Right renal pelvis (tissue), 4 donors: Measurements from ENCODE around the gene GDF7. TPM values are rescaled to one million over a fixed set of nuclear protein-coding genes. Genes with fewer than 3 reads are reported as not detected.

Source experiments
- DNase-seq, 4 donors: peaks; one replicate each; pipeline ENCODE4 v3.0.0-alpha.2; 2013; ENCODE audit warnings: low read depth in 4 of 4, low spot score in 3 of 4, missing footprints in 1 of 4
- polyA plus RNA-seq, 4 donors: library from polyadenylated mRNA; unstranded; fragments of 120-200 nt; gene quantifications; one replicate each; pipeline ENCODE4 v1.2.1, GENCODE V29; 2013; ENCODE audit not compliant: insufficient read length in 4 of 4

Gene GDF7
- 1 to 10 TPM; 3.5 to 5.1 (median 3.6) TPM for polyA plus RNA-seq

DNA sequence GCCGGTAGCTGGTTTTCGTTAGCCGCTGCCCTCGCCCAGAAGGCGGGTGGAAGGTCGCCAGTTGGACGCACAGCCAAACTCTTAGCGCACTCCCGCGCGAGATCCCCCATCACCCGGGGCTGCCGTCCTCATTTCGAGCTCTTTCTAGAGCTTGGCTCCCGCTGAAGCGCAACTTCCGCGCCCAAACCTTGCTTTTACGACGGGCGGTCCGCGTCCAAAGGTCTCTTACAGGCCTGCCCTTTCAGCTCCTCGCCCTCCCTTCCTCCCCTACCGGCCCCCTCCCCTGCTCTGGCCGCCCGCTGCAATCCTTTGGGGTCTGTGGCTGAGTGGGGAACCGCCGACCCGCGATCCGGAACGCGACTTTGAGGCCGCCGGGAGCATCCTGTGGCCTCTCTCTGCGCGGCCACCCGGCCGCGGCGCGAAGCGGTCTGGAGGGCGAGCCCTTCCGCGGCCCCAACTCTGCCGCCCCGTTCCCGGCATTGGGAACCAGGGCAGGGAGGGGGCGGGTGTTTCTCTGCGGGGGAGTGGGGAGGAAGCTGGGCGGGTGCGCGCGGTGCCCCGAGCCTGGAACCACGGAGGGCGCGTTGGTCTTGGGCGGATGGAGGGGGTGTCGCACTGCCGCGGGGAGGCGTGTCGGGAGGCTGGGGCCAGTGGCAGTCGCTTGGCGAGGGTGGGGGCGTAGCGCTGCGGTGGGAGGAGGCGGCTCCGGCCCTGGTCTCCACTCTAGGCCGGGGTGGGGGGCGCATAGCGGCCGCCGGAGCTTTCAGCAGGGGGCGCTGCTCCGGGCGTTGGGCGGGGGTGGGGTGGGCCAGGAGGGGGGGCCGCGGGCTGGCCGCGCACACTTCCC lies at the start of gene GDF7:
TSS of gene GDF7 (plus strand) at position 841 of the 847 bp plus-strand sequence. CDS start 96 bp downstream, outside the sequence.
- no peak for DNase-seq

DNA sequence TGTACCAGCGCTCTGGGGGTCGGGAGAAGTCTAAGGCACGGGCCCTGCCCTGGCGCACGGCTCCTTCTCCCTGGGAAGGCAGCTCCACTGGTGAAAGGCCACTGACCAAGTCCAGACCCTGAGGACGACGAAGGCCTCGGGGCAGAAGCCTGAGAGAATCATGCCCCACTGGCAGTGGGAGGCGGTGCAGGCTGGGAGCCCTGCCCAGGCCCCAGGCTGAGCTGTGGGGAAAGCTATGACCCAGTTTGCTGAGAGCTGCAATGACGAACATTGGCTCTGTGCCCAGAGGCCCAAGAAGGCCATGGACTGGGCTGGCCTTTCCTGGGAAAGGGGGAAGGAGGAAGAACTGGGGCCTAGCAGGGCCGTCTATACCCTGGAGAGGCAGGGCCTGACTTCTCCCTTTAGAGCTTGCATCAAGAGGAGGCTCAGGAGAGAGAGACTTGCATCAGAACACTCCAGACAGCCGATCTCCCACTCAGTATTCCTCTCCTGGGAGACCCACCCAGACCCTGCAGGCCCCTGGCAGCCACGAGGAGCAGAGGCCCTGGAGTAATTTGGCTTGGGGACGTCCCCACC lies 49.0 kb upstream of the GDF7 start:
- peak; percentile 63 to 81 (median 72) for DNase-seq

DNA sequence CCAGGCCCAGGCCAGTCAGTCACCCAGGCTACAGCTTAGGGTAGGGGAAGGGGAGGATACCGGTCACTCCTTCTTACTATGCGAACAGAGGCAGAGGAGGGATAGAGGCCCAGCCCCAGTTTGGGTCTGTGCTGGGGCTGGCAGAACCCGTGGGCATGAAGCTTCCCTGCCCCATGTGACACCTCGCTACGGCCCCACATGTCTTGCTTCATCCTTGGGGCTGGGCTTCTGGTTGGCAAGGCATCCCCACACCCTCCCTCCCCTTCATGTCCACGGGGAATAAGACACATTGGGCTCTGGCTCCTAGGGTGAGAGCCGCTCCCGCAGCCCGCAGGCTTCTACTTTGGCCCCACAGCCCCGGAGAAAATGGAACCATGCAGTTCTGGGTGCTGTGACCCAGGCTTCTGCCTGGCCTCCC lies 48.5 kb upstream of the GDF7 start:
- DNase-seq, result no peak

DNA sequence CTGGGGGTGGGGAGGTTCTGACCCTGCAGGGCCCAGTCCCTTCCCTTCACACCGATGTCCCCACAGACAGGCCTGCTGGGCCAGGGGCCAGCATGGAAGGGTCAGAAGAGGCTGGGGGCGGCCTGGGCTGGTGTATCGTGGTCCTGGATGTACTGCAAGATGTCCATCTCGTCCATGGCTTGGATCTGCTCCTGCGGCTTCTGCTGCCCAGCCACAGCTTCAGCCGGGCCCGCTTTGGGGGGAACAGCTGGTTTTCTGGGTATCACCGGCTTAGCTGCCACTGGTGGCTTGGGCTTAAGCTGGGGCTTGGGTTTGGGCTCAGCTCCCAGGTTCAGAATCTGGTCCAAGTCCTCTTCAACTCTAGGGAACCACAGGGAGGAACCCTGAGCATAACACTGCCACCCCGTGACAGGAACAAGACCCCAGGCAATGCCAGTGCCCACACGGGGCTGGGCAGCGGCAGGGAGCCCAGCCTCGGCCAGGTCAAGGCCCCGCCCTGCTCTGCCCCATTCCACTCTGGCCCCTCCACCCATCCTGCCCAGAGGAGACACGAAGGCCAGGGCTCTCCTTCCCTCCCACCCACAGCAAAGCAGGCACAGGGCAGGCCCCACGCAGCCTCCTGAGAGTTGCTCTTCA lies 47.9 kb upstream of the GDF7 start:
- no peak for DNase-seq

DNA sequence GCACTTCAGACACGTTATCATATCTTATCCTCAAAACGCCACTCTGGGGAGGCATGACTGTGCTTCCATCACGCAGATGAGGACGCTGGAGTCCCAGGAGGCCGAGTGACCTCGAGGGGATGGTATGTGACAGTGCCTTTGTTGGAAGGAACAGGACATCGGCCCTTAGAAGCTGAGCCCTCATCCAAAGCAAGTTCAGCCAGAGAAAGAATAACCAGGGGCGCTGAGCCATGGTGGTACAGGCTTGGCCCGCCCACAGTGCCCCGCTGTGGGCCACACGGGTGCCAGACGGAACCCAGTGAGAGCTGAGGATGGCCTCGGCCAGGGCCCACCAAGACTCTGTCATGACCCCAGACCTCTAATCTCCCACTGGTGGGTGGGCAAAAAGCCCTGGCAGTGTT lies 47.3 kb upstream of the GDF7 start:
- no peak for DNase-seq

DNA sequence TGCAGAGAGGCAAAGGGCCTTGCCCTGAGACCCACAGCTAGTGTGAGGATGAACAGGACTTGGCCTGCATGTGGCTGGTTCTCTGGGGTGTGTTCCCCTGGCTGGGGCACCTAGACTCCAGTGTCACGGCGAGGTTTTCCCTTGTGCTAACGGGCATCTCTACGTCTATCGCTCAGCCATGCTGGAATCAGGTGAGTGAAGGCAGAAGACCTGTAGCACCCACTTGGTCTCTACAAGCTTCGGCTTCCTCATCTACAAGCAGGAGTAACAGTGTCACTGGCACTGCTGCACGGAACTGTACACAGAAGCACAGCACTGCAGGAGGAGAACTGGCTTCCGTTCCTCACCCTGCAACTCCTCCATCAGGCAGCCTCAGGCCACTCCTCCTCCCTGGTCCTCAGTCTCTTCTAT lies 46.7 kb upstream of the GDF7 start:
- no peak for DNase-seq

DNA sequence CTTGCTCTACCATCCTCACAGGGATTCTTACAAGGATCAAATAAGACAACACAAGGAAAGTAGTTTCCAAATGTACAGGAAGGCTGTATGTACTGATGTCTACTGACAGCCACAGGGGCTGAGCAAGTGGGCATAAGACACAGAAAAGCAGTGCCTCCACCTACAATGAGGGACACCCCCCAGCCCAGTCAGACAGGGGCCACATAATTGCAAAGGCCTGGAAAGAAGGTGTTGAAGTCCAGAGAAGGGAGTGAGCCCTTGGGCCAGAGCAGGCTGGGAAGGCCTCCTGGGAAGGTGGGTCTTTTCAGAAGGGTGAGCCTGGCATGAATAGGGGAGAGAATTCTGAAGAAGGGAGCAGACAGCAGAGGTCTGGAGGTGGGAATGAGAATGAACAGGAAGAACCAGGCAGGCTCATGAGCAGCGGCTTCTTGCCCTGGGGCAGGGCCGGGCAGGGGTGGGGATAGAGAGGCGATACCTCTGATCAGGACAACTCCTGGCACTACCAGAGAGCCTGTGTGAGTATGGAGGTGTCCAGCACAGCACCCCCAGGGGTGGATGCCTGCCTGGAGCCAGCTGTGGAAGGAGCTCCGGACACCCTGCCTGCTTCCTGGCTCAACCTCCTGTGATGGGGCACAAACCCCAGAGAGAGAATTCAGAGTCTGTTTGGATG lies 46.1 kb upstream of the GDF7 start:
- no peak for DNase-seq

DNA sequence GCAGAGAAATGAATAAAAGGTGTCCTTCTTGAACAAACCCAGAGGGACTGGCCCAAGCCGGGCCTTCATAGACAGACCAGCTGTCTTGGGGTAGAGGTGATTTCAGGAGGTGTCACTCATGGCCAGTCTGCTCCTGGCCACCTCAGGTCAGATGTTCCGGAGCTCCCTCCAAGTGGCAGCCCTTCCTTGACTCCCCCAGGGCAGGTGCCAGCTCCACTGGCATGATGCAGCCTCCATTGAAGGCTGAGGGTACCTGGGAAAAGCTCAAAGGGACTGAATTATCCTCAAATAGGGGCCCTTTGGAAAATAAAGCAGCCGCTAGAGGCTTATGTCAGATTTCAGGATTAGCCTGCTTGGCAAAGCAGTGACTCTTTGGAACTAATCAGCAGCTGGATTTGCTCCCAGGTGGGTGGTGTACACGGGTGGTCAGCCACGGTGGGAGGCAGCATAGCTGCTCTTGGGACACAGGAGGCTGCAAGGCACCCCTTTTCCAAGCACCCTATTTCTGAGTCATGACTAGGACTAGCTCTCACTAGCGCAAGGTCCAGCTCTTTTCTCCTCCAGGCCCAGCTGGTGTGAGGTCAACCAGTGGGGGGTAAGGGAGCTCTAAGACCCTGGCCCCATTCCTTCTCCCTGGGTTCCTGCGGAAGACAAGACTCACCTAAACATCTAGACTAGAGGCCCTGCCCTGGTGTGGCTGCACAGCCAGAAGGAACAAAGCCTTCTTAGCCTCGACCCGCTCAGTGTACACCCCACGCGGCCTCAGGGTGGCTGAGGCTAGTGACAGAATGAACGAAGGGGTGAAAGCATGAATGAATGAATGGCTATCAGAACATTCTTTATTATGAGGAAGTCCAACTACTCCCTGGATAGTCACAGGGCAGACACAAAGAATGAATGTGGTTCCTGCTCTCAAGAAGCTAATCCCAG lies 45.3 kb upstream of the GDF7 start:
- no peak for DNase-seq

DNA sequence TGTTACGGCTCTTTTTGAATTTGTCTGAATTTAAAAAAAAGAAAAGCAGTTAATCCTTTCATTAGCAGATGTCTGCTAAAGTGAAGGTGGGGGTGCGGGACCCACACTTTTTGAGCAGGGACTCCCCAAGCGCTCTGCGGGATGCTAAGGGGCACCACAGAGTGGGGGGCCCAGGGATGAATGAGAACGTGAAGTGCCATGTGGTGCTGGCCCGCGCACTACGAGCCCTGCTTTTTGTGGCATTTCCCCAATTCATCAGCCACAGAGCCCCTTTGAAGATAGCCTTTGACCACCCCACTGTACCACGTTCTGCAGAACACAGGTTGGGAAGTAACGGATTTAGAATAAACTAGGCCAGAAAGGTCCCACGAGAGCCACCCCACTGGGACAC lies 44.7 kb upstream of the GDF7 start:
- DNase-seq, result no peak

DNA sequence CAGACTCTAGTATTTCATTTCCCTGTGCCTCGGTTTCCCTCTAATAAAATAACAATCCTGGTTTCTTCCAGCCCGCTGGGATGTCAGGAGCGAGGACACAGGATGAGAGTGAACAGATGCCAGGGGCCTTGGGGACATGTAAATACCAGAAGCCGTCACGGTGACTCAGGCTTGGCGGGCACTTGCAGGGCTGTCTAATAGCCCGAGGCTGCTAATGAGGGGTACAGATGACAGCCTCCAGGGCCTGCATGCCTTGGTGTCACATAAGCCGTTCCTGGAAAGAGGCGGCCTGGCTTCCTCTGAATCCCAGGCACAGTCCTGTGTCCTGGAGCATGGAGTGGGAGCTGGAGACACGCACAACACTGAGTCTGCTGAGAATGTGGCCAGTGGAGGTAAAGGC lies 44.2 kb upstream of the GDF7 start:
- DNase-seq, result no peak

DNA sequence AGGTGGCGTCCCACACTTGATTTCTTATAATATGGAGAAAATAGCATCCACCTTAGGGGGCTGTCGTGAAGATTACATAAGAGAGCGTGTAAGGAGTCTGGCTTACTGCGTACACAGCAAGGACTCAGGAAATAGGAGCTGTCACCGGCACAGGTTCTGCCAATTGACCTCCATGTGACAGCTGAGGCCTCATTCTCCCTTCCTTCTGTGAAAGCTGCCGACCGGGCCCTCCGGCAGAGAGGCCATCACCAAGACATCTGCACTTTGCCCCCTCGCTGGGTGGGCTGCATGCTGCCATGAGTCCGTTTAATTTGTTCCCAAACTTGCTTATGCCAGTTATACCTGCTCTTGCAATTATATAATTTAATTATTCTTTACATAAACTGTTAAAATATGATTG lies 43.7 kb upstream of the GDF7 start:
- no peak for DNase-seq

DNA sequence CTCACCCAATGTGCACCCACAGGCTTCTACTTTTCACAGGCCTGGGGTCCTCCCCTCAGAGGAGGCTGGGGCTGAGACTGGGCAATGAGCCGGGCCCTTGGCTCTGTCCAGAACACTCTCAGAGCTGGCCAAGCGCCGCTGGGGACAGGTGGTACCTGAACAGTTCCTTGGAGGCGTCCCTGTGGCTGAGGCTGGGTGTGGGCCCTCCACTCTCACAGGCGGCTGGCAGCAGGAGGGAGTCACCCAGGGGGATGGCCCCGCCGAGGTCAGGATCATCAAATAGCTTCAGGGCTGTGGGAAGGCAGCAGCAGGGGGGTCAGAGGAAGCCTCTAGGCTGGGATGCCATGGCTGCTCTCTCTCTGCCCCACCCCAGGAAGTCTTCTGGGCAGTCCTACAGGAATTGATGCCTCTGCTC lies 43.2 kb upstream of the GDF7 start:
- DNase-seq, result no peak

DNA sequence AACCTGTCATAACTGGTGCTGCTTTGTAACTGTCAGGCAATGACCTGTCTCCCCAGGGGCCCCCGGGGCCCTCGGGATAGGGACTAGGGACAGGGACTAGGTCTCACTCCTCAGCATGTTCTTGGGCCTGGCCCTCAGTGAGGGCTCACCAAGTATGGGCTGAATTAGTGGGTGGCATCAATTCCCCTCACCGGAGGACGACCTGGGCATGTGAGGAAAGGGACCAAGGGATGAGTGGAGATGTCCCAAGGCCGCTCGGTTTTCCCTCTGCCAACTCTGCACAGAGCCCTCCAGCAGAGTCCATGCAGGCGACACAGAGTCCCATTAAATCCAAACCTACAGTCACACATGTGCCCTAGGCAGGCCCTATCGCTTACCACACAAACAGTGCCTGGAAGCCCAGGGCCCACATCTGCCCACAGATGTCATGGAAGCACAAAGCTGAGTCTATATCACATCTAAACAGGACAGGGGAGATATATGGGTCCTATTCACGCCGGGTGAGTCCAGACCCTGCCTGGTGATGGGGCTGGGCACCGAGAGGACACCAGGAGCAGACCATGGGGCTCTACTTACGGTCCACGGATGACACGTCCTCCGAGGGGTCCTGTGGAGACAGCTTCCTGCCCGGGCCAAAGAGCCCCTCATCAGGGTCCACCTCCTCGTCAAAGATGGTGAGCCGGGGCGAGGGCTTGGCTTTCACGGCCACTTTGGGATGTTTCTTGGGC lies 42.6 kb upstream of the GDF7 start:
- no peak for DNase-seq

DNA sequence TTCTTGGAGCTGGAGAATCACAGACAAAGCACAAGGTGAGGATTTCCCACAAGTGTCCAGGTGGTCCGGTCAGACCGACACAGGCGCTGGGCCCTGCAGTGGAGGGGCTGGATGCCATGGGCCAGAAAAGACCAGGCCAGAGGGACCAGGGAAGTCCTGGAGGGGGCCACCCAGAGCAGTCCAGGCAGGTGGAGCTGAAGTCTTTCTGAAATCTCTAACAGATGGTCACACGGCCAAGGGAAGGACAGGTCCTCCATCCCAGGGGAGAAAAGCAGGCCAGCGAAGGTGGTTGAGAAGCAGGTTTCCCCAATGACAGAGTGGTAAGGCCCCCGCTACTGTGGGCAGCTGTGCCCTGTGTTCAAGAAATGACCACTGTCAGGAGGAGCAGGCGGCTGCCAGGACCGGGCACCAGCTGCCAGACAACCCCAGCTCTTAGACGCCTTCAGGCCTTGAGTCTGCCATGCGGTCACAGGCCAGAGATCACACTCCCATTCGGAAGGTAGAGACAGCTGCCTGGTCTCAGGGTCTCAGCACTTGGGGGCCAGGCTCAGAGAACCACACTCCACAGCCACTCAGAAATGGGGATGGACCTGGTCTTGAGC lies 42.0 kb upstream of the GDF7 start:
- DNase-seq, result no peak

DNA sequence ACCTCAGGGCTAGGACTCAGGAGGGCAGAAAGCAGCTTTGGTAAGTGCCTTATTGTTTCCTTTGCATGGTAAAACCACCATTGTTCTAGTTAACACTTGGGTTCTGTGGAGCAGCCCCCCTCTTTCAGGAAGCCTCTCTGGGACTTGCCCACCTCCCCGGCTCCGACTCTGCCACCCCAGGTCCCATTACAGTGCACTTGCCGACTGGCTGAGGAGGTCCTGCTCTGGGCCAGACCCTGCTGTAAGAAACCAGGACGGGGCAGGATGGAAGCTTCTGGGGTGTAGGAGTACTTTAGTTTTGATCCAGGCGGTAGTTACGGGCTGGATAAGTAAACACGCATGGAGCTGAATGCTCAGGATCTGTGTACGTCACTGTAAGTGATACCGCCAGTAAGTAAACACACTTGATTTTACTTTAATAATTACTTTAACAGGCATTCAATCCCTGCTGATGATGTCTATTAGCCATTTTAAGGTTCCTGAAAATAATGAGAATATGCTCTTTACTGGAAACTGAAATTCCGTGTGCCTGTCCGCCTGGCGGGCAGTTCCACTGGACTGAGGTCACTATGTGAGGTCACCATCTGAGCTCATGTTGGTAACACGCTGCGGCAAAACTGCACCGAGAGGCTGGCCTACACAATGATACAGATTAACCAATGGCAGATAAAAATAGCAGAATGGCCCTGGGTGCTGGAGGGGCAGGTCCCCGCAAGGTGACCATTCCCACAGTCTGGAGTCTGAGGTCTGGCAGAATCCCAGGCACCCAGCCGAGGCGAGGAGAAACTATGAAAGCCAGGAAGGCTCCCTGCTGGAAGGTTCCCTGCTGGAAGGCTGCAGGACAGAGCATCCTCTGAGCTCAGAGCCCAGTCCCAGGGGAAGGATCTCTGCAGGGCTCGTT lies 41.2 kb upstream of the GDF7 start:
- DNase-seq, result no peak

DNA sequence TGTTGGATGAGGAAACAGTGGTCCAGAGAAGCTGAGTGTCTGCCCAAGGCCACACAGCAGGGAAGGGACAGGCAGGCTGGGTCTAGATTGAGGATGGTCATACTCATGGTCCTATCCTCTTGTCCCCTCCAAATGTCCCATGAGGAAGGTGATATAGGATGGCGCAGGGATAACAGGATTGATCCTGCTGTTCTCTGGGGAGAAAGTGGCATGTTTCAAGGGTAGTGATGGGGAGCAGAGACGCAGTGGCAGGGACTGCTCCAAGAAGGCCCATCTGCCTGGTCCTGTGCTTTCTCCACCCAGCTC lies 40.6 kb upstream of the GDF7 start:
- DNase-seq, result no peak

DNA sequence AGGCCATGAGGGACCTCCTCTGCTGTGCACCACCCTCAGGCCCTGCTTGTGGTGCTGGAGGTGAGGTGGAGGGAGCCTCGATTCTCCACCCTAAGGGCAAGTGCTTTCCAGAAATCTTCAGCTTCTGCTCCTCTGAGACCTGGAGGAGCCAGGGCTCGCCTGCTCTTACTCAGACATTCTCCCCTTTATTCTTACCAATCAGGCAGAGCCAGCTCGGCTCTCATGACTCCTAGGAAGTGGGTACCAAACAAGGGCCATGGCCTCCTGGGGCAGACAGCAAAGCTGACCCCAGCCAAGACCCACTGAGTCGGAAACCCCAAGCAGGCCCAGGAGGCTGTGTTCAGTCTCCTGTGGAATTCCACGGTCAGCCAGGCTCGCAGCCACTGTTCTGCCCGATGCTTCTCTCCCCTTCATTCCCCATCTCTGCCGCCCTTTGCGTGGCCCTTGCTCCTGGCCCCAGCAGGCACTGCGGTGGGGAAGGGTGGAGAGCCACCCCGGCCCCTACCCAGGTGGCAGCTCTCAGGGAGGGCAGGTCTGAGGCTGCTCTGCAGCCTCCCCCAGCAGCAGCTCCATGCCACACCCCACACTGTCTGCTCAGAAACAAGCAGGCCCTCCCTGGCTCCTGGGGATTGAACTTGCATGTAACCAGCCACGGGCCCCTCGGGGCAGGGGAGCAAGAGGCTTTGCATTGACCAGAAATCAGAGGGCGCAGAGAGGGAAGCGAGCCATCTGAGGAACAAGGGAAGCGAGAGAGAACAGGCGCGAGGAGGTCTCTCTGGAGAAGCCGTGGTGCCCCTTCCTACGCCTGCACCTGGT lies 40.0 kb upstream of the GDF7 start:
- no peak for DNase-seq
